ENCODE measurements around the gene CLEC1A. TPM values are rescaled to one million over a fixed set of nuclear protein-coding genes. Genes with fewer than 3 reads are reported as not detected.

Gene CLEC1A
- total and polyA plus RNA-seq, 2 donors (not counting 3 experiments of a cell fraction or from before 2014, with no cell fraction given): 22.0 to 24.2 TPM

DNA sequence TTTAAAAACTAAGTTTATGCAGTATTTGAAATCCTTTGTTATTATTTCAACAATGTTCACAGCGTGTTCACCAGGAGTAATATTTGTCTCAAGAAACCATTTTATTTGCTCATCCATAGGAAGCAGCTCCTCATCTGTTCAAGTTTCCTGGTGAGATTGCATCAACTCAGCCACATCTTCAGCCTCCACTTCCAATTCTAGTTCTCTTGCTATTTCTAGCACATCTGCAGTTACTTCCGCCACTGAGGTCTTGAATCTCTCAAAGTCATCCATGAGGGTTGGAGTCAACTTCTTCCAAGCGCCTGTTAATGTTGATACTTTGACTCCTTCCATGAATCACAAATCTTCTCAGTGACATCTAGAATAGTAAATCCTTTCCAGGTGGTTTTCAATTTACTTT lies 50.3 kb downstream of the CLEC1A start:
- Histone ChIP-seq H3K36me3 (ENCODE audit: control insufficient read depth in 2 of 2, extremely low read depth in 1 of 2, insufficient read depth in 2 of 2, low read length in 2 of 2) (no peaks in the 10 kb centered on the region), H3K4me1 (ENCODE audit: control insufficient read depth, extremely low read depth, insufficient read depth, low read length) (no peaks in the 10 kb centered on the region), H3K4me2 (ENCODE audit: insufficient read depth, low read length) (no peak overlapping the region), H3K79me2 (ENCODE audit: control insufficient read depth, insufficient read depth, low read length) (no peaks in the 10 kb centered on the region), H3K9me1 (replicated peaks; ENCODE audit: control insufficient read depth, extremely low read depth, insufficient read depth, low read length) (no peaks in the 10 kb centered on the region), H4K20me1 (replicated peaks; ENCODE audit: control insufficient read depth, extremely low read depth, insufficient read depth, low read length) (no peaks in the 10 kb centered on the region), H3K27me3 (ENCODE audit: control insufficient read depth in 2 of 2, insufficient read depth in 2 of 2, low read length in 2 of 2) (no peaks in the 10 kb centered on the region), H3K9me3 (replicated peaks; ENCODE audit: control insufficient read depth, insufficient read depth, low read length) (no peaks in the 10 kb centered on the region), H3K4me3 (replicated peaks in 1 of 3; ENCODE audit: insufficient read depth in 1 of 3, low read depth in 1 of 3, low read length in 3 of 3) (no peak overlapping the region), H3K9ac (replicated peaks; ENCODE audit: extremely low read depth, insufficient read depth, low read length) (no peak overlapping the region), H2AFZ (ENCODE audit: low read depth, low read length) (no peak overlapping the region), H3K27ac (ENCODE audit: insufficient read depth, low read depth, low read length) (no peak overlapping the region)
- no TSS peak for BruUV-seq (replicated peaks)
- intact Hi-C loops (cut with micrococcal nuclease): no loop called here
- POLR2A ChIA-PET: no interaction called here
- dilution Hi-C loops (cut with MboI; ENCODE audit: extremely low pct_ligation_motif_present, low sequenced_read_pairs): no loop called here
- CTCF ChIA-PET: interaction anchor here (1.4 kb wide), 1 partner anchor 79 kb away, joined by 4 read pairs; no protein-coding TSS in a partner anchor
- DNase-seq (ENCODE audit: low read depth, low spot score): no peak
- TF ChIP-seq JUN (IDR thresholded peaks at IDR 0.05; ENCODE audit: borderline replicate concordance, insufficient read depth, insufficient read length, low read depth): no peak
- TF ChIP-seq, protein P1, sequence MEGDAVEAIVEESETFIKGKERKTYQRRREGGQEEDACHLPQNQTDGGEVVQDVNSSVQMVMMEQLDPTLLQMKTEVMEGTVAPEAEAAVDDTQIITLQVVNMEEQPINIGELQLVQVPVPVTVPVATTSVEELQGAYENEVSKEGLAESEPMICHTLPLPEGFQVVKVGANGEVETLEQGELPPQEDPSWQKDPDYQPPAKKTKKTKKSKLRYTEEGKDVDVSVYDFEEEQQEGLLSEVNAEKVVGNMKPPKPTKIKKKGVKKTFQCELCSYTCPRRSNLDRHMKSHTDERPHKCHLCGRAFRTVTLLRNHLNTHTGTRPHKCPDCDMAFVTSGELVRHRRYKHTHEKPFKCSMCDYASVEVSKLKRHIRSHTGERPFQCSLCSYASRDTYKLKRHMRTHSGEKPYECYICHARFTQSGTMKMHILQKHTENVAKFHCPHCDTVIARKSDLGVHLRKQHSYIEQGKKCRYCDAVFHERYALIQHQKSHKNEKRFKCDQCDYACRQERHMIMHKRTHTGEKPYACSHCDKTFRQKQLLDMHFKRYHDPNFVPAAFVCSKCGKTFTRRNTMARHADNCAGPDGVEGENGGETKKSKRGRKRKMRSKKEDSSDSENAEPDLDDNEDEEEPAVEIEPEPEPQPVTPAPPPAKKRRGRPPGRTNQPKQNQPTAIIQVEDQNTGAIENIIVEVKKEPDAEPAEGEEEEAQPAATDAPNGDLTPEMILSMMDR (IDR thresholded peaks at IDR 0.05; ENCODE audit: extremely low read depth in 1 of 2, insufficient read depth in 1 of 2, low read depth in 1 of 2, low read length in 2 of 2): no peak
- TF ChIP-seq GATA2 (IDR thresholded peaks at IDR 0.05; ENCODE audit: insufficient read depth, insufficient read length, low read depth, low read length): no peak
- TF ChIP-seq MYC (IDR thresholded peaks at IDR 0.05; ENCODE audit: low read depth, low read length): no peak
- no peak for TF ChIP-seq POLR2A (IDR thresholded peaks at IDR 0.05; ENCODE audit: low read depth, low read length)
- TF ChIP-seq, protein P2, sequence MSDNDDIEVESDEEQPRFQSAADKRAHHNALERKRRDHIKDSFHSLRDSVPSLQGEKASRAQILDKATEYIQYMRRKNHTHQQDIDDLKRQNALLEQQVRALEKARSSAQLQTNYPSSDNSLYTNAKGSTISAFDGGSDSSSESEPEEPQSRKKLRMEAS (IDR thresholded peaks at IDR 0.05; ENCODE audit: insufficient read depth, insufficient read length): no peak
- no peak for TF ChIP-seq FOS (IDR thresholded peaks at IDR 0.05; ENCODE audit: borderline replicate concordance, insufficient read depth, low read length)
- FAIRE-seq: no peak

Data from endothelial cell of umbilical vein (primary cell).